ENCODE results near the gene CCDC50.

CCDC50 gene

GRCh38 chr3:191362524-191363090 is 33.4 kb downstream of the CCDC50 start:
- Histone ChIP-seq H3K4me1 (ENCODE audit: low read depth, poor library complexity, severe bottlenecking) (no peaks in the 10 kb centered on the region), H3K4me2 (no peak overlapping the region), H3K27ac (no peak overlapping the region), H3K36me3 (ENCODE audit: insufficient read depth) (no peaks in the 10 kb centered on the region), H3K9ac (no peak overlapping the region), H3K4me3 (IDR thresholded peaks at IDR 0.05; ENCODE audit: insufficient read depth, low read depth, low read length) (no peak overlapping the region), H3K79me2 (ENCODE audit: insufficient read depth, low read depth) (peaks cover 6% of the 10 kb centered on the region; the same call in 1 of the 2 replicates), H4K20me1 (ENCODE audit: insufficient read depth) (no peaks in the 10 kb centered on the region), H3K27me3 (ENCODE audit: insufficient read depth, low read depth) (no peaks in the 10 kb centered on the region), H2AFZ (ENCODE audit: low read depth) (no peak overlapping the region)
- TF ChIP-seq CTCF (conservative IDR thresholded peaks at IDR 0.05; ENCODE audit: low read depth, low read length) = no peak

GRCh38 chr3:191363221-191363620 is 34.0 kb downstream of the CCDC50 start:
- TF ChIP-seq CTCF (conservative IDR thresholded peaks at IDR 0.05; ENCODE audit: low read depth, low read length) = no peak
- no peaks in the 10 kb centered on the region for H3K4me1 ChIP-seq (ENCODE audit: low read depth, poor library complexity, severe bottlenecking)
- H3K79me2 ChIP-seq (ENCODE audit: insufficient read depth, low read depth) = 0 out of 2 replicates have a peak, but pooled peaks cover 1% of the 10 kb centered on the region
- H4K20me1 ChIP-seq (ENCODE audit: insufficient read depth) = no peaks in the 10 kb centered on the region
- H3K9ac ChIP-seq = no peak overlapping the region
- H3K36me3 ChIP-seq (ENCODE audit: insufficient read depth) = no peaks in the 10 kb centered on the region
- no peak overlapping the region for H3K4me3 ChIP-seq (IDR thresholded peaks at IDR 0.05; ENCODE audit: insufficient read depth, low read depth, low read length)
- H3K27ac ChIP-seq = no peak overlapping the region
- H3K27me3 ChIP-seq (ENCODE audit: insufficient read depth, low read depth) = no peaks in the 10 kb centered on the region
- no peak overlapping the region for H3K4me2 ChIP-seq
- H2AFZ ChIP-seq (ENCODE audit: low read depth) = no peak overlapping the region

- Histone ChIP-seq H3K36me3 (ENCODE audit: insufficient read depth) (no peaks in the 10 kb centered on the region; the same call in 1 of the 2 replicates), H3K4me1 (ENCODE audit: low read depth, poor library complexity, severe bottlenecking) (peaks cover under 1% of the 10 kb centered on the region), H3K79me2 (ENCODE audit: insufficient read depth, low read depth) (no peaks in the 10 kb centered on the region), H4K20me1 (ENCODE audit: insufficient read depth) (no peaks in the 10 kb centered on the region), H3K4me3 (IDR thresholded peaks at IDR 0.05; ENCODE audit: insufficient read depth, low read depth, low read length) (no peak overlapping the region), H3K27ac (no peak overlapping the region), H3K4me2 (no peak overlapping the region), H2AFZ (ENCODE audit: low read depth) (no peak overlapping the region), H3K27me3 (ENCODE audit: insufficient read depth, low read depth) (no peaks in the 10 kb centered on the region), H3K9ac (no peak overlapping the region)
- TF ChIP-seq CTCF (conservative IDR thresholded peaks at IDR 0.05; ENCODE audit: low read depth, low read length) = no peak
Measured at GRCh38 chr3:191366675-191367074, 37.5 kb downstream of the CCDC50 start.

- H3K4me1 ChIP-seq (ENCODE audit: low read depth, poor library complexity, severe bottlenecking) = peaks cover 4% of the 10 kb centered on the region
- no peak overlapping the region for H2AFZ ChIP-seq (ENCODE audit: low read depth)
- no peaks in the 10 kb centered on the region for H4K20me1 ChIP-seq (ENCODE audit: insufficient read depth)
- no peak overlapping the region for H3K4me2 ChIP-seq
- H3K79me2 ChIP-seq (ENCODE audit: insufficient read depth, low read depth) = no peaks in the 10 kb centered on the region
- no peaks in the 10 kb centered on the region; the same call in 1 of the 2 replicates for H3K36me3 ChIP-seq (ENCODE audit: insufficient read depth)
- no peak overlapping the region for H3K9ac ChIP-seq
- no peak overlapping the region for H3K4me3 ChIP-seq (IDR thresholded peaks at IDR 0.05; ENCODE audit: insufficient read depth, low read depth, low read length)
- no peak for TF ChIP-seq CTCF (conservative IDR thresholded peaks at IDR 0.05; ENCODE audit: low read depth, low read length)
- no peak overlapping the region for H3K27ac ChIP-seq
- H3K27me3 ChIP-seq (ENCODE audit: insufficient read depth, low read depth) = no peaks in the 10 kb centered on the region
Measured at GRCh38 chr3:191368755-191369615, 39.8 kb downstream of the CCDC50 start.
